ENCODE data around the gene STYXL2.

STYXL2 gene

DNA sequence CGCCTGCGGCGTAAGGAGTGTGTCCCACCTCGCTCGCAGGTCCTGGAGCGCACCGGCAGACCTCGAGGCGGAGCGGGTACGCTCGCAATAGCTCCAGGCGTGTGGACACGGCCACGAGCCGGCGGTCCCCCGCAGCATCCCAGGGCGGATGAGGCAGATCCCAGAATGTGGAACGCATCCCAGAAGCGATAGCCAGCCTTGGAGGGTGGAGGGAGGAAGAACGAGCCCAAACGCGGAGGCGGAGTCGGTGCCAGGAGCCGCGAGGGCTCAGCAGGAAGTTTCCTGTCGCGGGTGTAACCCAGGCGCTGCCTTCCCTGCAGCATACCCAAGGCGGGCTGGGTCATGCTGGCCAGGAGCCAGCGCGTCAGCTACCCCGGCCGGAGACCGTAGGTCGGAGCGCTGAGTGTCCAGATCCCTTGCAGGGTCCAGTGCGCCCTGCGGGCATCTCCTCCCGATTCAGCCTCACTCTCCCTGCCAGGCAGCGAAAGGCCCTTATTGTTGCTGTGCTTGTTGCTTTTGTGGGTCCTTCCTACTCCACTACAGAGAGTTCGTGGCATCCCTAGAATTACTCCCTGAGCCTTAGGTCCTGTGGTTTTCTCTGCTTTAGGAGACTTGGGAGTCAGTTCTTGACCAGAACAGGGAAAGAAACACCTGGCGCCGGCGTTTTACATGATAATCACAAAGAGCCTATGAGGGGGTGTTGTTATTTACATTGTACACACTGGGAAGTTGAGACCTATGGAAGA lies 27.7 kb downstream of the STYXL2 start:
- ATAC-seq (replicated peaks) (peak; percentile 59), DNase-seq (no peak)
- peaks cover 12 to 41% of the 10 kb centered on the region in 2 donors for H3K27me3 Mint-ChIP-seq
- peak overlapping the region; percentile 80 to 82 for H3K4me3 Mint-ChIP-seq
- H3K9me3 Mint-ChIP-seq, result no peaks in the 10 kb centered on the region
- no peaks in the 10 kb centered on the region for H3K36me3 Mint-ChIP-seq (ENCODE audit: insufficient read depth)
- peak overlapping the region in 1 of 2 donors; percentile 20 for H3K27ac Mint-ChIP-seq
- H3K4me1 Mint-ChIP-seq (ENCODE audit: low read depth in 2 of 2), result peaks cover 4 to 5% of the 10 kb centered on the region in 2 donors

DNA sequence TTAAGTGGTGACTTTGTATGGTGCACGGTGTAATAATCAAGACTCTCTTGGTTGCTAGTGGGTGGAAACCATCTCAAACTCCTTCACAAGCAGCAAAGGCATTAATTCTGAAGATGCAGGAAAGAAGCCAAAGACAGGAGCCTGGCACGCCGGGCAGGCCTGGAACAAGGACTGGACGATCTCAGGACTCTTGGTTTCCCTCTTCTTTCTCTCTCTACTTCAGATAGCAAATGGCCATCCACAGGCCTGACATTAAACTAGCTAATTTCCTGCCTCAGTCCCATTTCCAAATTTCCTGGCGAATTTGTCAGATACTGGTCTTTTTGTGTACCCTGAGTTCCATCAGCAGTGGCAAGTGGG lies 28.2 kb downstream of the STYXL2 start:
- no peak for DNase-seq
- H3K36me3 Mint-ChIP-seq (ENCODE audit: insufficient read depth), result no peaks in the 10 kb centered on the region
- ATAC-seq (replicated peaks), result no peak
- peak overlapping the region; percentile 80 to 82 for H3K4me3 Mint-ChIP-seq
- peaks cover 4 to 5% of the 10 kb centered on the region in 2 donors for H3K4me1 Mint-ChIP-seq (ENCODE audit: low read depth in 2 of 2)
- H3K27ac Mint-ChIP-seq, result peak overlapping the region in 1 of 2 donors; percentile 20
- peaks cover 14 to 47% of the 10 kb centered on the region in 2 donors for H3K27me3 Mint-ChIP-seq
- no peaks in the 10 kb centered on the region for H3K9me3 Mint-ChIP-seq

DNA sequence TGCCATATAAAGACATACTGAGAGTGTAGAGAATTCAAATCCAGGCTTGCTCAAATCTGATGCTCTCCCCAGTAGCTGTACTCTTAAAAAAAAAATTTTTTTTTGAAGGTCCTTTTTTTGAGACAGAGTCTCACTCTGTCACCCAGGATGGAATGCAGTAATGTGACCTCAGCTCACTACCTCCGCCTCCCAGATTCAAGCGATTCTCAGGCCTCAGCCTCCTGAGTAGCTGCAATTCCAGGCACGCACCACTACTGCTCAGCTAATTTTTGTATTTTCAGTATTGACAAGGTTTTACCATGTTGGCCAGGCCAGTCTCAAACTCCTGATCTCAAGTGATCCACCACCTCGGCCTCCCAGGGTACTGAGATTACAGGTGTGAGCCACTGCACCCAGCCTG lies 28.7 kb downstream of the STYXL2 start:
- no peak for DNase-seq
- peak overlapping the region in 1 of 2 donors; percentile 20 for H3K27ac Mint-ChIP-seq
- no peaks in the 10 kb centered on the region for H3K36me3 Mint-ChIP-seq (ENCODE audit: insufficient read depth)
- peaks cover 19 to 47% of the 10 kb centered on the region in 2 donors for H3K27me3 Mint-ChIP-seq
- H3K4me1 Mint-ChIP-seq (ENCODE audit: low read depth in 2 of 2), result peaks cover 4 to 5% of the 10 kb centered on the region in 2 donors
- no peak for ATAC-seq (replicated peaks)
- H3K9me3 Mint-ChIP-seq, result no peaks in the 10 kb centered on the region
- peak overlapping the region in 1 of 2 donors; percentile 27 for H3K4me3 Mint-ChIP-seq

DNA sequence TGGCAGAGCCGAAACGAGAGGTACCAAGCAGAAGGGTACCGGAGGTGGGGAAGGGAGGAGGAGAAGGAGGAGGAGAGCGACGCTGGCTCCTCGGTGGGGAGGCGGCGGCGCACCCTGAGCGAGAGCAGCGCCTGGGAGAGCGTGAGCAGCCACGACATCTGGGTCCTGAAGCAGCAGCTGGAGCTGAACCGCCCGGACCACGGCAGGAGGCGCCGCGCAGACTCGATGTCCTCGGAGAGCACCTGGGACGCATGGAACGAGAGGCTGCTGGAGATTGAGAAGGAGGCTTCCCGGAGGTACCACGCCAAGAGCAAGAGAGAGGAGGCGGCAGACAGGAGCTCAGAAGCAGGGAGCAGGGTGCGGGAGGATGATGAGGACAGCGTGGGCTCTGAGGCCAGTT lies 32.4 kb downstream of the STYXL2 start:
- H3K27ac Mint-ChIP-seq, result no peak overlapping the region
- H3K4me3 Mint-ChIP-seq, result no peak overlapping the region
- H3K9me3 Mint-ChIP-seq, result no peaks in the 10 kb centered on the region
- DNase-seq (no peak), ATAC-seq (replicated peaks) (no peak)
- H3K36me3 Mint-ChIP-seq (ENCODE audit: insufficient read depth), result no peaks in the 10 kb centered on the region
- H3K4me1 Mint-ChIP-seq (ENCODE audit: low read depth in 2 of 2), result peaks cover 0 to under 1% of the 10 kb centered on the region in 2 donors
- H3K27me3 Mint-ChIP-seq, result peaks cover 43 to 52% of the 10 kb centered on the region in 2 donors

DNA sequence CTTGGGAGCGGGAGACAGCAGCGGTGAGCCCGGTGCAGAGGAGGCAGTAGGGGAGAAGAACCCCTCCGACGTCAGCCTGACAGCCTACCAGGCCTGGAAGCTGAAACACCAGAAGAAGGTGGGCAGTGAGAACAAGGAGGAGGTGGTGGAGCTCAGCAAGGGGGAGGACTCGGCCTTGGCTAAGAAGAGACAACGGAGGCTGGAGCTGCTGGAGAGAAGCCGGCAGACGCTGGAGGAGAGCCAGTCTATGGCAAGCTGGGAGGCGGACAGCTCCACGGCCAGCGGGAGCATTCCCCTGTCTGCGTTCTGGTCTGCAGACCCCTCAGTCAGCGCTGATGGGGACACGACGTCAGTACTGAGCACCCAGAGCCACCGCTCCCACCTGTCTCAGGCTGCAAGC lies 32.9 kb downstream of the STYXL2 start:
- no peaks in the 10 kb centered on the region for H3K36me3 Mint-ChIP-seq (ENCODE audit: insufficient read depth)
- H3K4me1 Mint-ChIP-seq (ENCODE audit: low read depth in 2 of 2), result no peaks in the 10 kb centered on the region
- no peak overlapping the region for H3K27ac Mint-ChIP-seq
- no peaks in the 10 kb centered on the region for H3K9me3 Mint-ChIP-seq
- ATAC-seq (replicated peaks), result no peak
- DNase-seq, result no peak
- peaks cover 47 to 57% of the 10 kb centered on the region in 2 donors for H3K27me3 Mint-ChIP-seq
- H3K4me3 Mint-ChIP-seq, result no peak overlapping the region

DNA sequence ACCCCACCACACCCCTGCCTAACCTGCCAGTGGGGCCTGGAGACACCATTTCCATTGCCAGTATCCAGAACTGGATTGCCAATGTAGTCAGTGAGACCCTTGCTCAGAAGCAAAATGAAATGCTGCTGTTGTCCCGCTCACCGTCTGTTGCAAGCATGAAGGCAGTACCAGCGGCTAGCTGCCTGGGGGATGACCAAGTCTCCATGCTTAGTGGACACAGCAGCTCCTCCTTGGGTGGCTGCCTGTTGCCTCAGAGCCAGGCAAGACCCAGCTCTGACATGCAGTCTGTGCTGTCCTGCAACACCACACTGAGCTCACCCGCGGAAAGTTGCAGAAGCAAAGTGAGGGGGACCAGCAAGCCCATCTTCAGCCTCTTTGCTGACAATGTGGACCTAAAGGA lies 33.4 kb downstream of the STYXL2 start:
- Mint-ChIP-seq H3K9me3 (no peaks in the 10 kb centered on the region), H3K4me3 (no peak overlapping the region), H3K27me3 (peaks cover 51 to 62% of the 10 kb centered on the region in 2 donors), H3K36me3 (ENCODE audit: insufficient read depth) (peaks cover under 1% of the 10 kb centered on the region), H3K27ac (no peak overlapping the region), H3K4me1 (ENCODE audit: low read depth in 2 of 2) (no peaks in the 10 kb centered on the region)
- DNase-seq (no peak), ATAC-seq (replicated peaks) (no peak)

DNA sequence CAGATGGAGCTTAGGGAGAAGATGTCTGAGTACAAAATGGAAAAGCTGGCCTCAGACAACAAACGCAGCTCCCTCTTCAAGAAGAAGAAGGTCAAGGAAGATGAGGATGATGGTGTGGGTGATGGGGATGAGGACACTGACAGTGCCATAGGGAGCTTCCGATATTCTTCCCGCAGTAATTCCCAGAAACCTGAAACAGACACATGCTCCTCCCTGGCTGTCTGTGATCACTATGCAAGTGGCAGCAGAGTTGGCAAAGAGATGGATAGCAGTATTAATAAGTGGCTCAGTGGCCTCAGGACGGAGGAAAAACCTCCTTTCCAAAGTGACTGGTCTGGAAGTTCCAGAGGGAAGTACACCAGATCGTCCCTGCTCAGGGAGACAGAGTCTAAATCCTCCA lies 33.8 kb downstream of the STYXL2 start:
- no peaks in the 10 kb centered on the region for H3K9me3 Mint-ChIP-seq
- no peak overlapping the region for H3K4me3 Mint-ChIP-seq
- no peak for ATAC-seq (replicated peaks)
- no peak overlapping the region for H3K27ac Mint-ChIP-seq
- DNase-seq, result no peak
- peaks cover 3% of the 10 kb centered on the region for H3K36me3 Mint-ChIP-seq (ENCODE audit: insufficient read depth)
- H3K27me3 Mint-ChIP-seq, result peaks cover 55 to 66% of the 10 kb centered on the region in 2 donors
- no peaks in the 10 kb centered on the region for H3K4me1 Mint-ChIP-seq (ENCODE audit: low read depth in 2 of 2)

DNA sequence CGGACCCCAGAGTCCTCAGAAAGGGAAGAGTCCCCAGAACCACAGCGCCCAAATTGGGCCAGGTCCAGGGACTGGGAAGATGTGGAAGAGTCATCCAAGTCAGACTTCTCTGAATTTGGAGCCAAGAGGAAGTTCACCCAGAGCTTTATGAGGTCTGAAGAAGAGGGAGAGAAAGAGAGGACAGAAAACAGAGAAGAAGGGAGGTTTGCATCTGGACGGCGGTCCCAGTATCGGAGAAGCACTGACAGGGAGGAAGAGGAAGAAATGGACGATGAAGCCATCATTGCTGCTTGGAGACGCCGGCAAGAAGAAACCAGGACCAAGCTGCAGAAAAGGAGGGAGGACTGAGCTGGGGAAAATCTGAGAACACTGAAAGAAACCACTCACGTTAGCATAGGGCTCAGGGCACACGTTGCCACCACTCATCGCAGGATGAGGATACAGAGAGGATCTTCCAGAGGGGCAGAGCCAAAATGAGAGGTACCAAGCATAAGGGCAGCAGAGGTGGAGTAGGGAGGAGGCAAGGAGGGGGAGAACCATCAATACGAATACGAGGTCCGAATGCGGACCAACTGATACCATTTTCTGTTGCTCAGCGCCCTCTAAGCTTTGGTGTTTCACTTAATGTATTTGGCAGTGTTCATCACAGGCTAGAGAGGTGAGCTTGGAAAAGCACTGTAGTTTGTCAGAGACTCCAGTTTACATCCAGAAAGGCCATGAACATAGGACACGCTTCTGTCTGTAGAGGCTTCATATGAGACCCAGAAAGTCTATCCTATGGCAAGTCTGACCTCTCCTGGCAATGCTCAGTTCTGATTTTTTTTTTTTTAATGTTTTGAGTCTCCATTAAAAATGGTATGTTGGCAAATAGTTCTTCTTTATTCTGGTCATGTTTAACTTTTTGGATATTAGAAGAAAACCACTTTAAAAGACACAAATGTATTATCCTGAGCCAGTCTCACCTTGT lies 34.7 kb downstream of the STYXL2 start:
- no peak for ATAC-seq (replicated peaks)
- H3K27me3 Mint-ChIP-seq, result peaks cover 57 to 71% of the 10 kb centered on the region in 2 donors
- H3K4me1 Mint-ChIP-seq (ENCODE audit: low read depth in 2 of 2), result no peaks in the 10 kb centered on the region
- peaks cover 3% of the 10 kb centered on the region for H3K36me3 Mint-ChIP-seq (ENCODE audit: insufficient read depth)
- no peak overlapping the region for H3K27ac Mint-ChIP-seq
- DNase-seq, result no peak
- H3K9me3 Mint-ChIP-seq, result no peaks in the 10 kb centered on the region
- H3K4me3 Mint-ChIP-seq, result no peak overlapping the region

DNA sequence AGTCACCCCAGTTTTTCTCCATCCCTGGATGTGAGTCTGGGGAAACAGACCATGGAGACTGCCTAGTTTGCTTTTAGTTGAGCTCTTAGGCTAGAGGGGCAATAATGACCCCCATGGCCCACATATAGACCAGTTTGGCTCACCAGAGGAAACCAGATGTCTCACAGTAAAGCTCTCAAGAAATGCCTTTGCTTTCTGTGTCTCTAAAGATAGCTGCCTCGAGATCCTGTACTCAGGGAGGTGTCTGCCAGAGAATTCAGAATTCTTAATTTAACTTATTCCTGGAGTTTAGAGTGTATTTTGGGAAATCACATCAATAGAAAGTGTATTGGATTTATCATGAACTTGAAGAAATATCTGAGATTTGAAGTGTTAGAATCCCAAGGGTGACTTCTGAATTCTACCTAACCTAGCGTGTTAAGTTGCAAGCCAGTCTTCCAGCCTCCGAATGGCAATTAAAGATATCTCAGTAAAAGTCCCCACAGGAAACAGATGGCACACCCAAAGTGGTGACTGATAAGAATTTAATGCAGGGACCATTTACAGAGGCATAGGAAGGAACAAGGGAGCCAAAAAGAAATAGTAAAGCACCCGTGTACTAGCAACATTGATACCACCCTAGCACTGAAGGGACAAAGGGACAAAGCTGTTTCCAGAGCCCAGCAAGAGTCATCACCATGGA lies 37.1 kb downstream of the STYXL2 start:
- no peak for DNase-seq
- no peaks in the 10 kb centered on the region for H3K9me3 Mint-ChIP-seq
- H3K27me3 Mint-ChIP-seq, result peaks cover 60 to 79% of the 10 kb centered on the region in 2 donors
- no peak for ATAC-seq (replicated peaks)
- H3K27ac Mint-ChIP-seq, result no peak overlapping the region
- H3K4me3 Mint-ChIP-seq, result no peak overlapping the region
- H3K4me1 Mint-ChIP-seq (ENCODE audit: low read depth in 2 of 2), result no peaks in the 10 kb centered on the region
- H3K36me3 Mint-ChIP-seq (ENCODE audit: insufficient read depth), result peaks cover 3% of the 10 kb centered on the region

DNA sequence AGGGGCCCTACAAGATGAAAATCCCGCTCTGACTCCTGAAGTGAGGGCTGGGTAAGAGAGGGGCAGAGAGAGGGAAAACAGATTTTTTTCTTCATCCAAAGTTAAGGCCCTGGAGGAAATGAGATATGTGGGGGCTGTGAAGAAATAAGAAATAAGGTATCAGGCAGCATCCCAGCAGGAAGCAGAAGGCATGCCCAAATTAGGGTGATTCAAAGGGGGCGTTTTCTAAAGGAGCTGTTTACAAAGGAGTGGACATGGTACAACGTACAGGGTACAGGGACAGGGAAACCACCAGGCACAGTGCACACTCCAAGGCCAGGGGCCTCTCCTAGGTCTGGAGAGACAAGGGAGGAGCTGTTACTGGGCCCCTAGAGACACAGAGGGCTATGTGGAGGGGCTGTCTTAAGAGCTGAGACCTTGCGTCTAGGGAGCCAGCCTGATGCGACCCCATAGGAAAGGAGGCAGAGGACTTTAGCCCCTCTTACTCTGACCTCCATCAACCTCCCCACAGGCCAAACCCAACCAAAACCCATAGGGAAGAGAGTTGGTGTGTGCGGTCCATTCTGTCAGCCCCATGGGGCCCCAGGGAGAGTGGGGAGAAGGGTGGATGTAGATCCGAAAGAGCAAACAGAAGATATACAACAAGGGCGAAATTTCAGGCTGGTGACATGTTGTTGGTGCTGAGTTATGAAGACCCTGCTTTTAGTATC lies 38.6 kb downstream of the STYXL2 start:
- no peak for ATAC-seq (replicated peaks)
- H3K27me3 Mint-ChIP-seq, result peaks cover 48 to 76% of the 10 kb centered on the region in 2 donors

DNA sequence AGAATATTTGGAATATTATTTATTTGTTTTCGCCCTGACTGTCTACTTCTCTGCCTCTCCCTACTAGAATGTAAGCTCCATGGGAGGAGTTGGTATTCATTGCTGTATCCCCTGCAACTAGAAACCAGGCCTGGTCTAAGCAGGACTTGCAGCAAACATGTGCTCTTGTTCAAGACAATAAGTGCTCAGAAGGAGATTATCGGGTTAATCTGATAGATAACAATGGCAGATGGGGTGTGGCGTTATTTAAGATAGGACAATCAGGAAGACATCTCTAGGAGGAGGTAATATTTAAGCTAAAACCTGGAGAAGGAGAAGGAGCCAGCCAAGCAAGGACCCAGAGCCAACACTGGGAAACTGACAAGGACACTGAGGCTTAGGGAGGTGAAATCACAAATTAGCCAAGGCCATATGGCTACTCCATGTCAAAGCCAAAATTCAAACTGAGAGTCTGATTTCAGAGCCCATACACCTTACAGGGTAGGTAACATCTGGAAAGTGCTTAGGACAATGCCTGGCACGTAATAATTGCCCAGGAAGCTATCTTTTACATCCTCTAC lies 41.5 kb downstream of the STYXL2 start:
- Mint-ChIP-seq H3K4me1 (ENCODE audit: low read depth in 2 of 2) (no peaks in the 10 kb centered on the region), H3K36me3 (ENCODE audit: insufficient read depth) (peaks cover 3% of the 10 kb centered on the region), H3K4me3 (no peak overlapping the region), H3K9me3 (no peaks in the 10 kb centered on the region), H3K27me3 (peaks cover 28 to 60% of the 10 kb centered on the region in 2 donors), H3K27ac (no peak overlapping the region)
- no peak for DNase-seq
- no peak for ATAC-seq (replicated peaks)

More for the DNA sequence above, 38.6 kb downstream of the STYXL2 start:
- Mint-ChIP-seq H3K4me1 (ENCODE audit: low read depth in 2 of 2) (no peaks in the 10 kb centered on the region), H3K27ac (no peak overlapping the region), H3K9me3 (no peaks in the 10 kb centered on the region), H3K36me3 (ENCODE audit: insufficient read depth) (peaks cover 3% of the 10 kb centered on the region), H3K4me3 (no peak overlapping the region)
- DNase-seq, result no peak

DNA sequence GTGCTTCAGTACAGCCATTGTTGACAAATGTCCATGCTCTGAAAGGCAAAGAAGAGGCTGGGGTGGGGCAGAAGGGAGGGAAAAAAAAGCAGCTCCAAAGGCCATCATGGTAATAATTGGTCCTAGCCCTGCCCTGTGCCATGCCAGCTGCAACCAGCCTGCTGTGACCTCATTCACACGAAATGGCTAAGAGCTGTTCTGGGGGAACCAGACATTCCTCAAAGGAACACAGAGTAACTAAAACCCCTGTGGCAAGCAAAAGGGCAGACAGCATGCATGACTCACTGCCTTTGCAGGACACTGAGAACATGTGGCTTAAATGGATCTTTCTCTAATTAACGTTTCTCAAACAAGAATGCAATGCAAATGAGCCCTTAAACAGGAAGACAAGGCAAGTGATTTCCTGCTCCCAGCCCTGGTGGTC lies 42.3 kb downstream of the STYXL2 start:
- peaks cover 29 to 59% of the 10 kb centered on the region in 2 donors for H3K27me3 Mint-ChIP-seq

More for the DNA sequence above, 42.3 kb downstream of the STYXL2 start:
- H3K27ac Mint-ChIP-seq, result no peak overlapping the region
- peaks cover 3% of the 10 kb centered on the region for H3K36me3 Mint-ChIP-seq (ENCODE audit: insufficient read depth)
- no peak for DNase-seq
- H3K4me3 Mint-ChIP-seq, result no peak overlapping the region
- no peaks in the 10 kb centered on the region for H3K9me3 Mint-ChIP-seq
- ATAC-seq (replicated peaks), result no peak
- no peaks in the 10 kb centered on the region for H3K4me1 Mint-ChIP-seq (ENCODE audit: low read depth in 2 of 2)

Data from effector memory CD8-positive, alpha-beta T cell (primary cell).